ENCODE results near the gene AMBP.

Gene AMBP

DNA sequence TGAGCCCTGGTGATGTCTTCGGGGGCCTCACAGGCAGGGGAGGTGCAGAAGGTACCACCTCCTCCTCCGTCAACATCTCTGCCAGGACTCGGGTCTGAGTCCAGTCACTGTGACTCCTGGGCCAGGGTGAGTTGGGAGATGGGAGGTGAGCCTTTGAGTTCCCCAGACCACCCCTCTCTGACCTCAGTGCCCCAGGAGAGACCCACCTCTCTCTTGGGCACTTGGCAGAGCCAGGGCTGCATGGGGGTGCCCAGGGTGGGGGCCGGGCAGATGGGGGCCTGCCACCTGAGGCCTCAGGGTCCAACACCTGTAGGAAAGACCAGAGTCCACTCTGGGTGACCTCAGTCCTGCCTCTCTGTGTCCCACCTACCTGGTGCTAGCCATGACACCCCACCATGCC is 14.2 kb upstream of the AMBP start:
- no peak overlapping the region for H2AFZ ChIP-seq (ENCODE audit: low read length)
- no peaks in the 10 kb centered on the region for H3K9me3 ChIP-seq (ENCODE audit: insufficient read depth, low read depth, low read length)
- no peaks in the 10 kb centered on the region for H4K20me1 ChIP-seq (ENCODE audit: insufficient read depth, low read length, poor library complexity, severe bottlenecking)
- no peaks in the 10 kb centered on the region for H3F3A ChIP-seq (ENCODE audit: low read depth)
- H3K79me2 ChIP-seq (ENCODE audit: insufficient read depth, low read length), result no peaks in the 10 kb centered on the region
- H3K36me3 ChIP-seq (ENCODE audit: insufficient read depth, low read length), result no peaks in the 10 kb centered on the region
- no peaks in the 10 kb centered on the region for H3K27me3 ChIP-seq (ENCODE audit: insufficient read depth, low read length, poor library complexity, severe bottlenecking)
- no peak overlapping the region for H3K9ac ChIP-seq (ENCODE audit: low read depth, low read length, poor library complexity, severe bottlenecking)
- no peak overlapping the region for H3K4me2 ChIP-seq (ENCODE audit: low read depth, low read length, poor library complexity, severe bottlenecking)
- no peaks in the 10 kb centered on the region for H3K4me1 ChIP-seq (ENCODE audit: insufficient read depth, low read length, poor library complexity, severe bottlenecking)
- no peaks in the 10 kb centered on the region for H3K9me2 ChIP-seq (replicated peaks; ENCODE audit: low read depth, low read length)
- no peak for TF ChIP-seq EZH2phosphoT487 (IDR thresholded peaks at IDR 0.05; ENCODE audit: borderline replicate concordance)
- TF ChIP-seq, protein P1, sequence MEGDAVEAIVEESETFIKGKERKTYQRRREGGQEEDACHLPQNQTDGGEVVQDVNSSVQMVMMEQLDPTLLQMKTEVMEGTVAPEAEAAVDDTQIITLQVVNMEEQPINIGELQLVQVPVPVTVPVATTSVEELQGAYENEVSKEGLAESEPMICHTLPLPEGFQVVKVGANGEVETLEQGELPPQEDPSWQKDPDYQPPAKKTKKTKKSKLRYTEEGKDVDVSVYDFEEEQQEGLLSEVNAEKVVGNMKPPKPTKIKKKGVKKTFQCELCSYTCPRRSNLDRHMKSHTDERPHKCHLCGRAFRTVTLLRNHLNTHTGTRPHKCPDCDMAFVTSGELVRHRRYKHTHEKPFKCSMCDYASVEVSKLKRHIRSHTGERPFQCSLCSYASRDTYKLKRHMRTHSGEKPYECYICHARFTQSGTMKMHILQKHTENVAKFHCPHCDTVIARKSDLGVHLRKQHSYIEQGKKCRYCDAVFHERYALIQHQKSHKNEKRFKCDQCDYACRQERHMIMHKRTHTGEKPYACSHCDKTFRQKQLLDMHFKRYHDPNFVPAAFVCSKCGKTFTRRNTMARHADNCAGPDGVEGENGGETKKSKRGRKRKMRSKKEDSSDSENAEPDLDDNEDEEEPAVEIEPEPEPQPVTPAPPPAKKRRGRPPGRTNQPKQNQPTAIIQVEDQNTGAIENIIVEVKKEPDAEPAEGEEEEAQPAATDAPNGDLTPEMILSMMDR (conservative IDR thresholded peaks at IDR 0.05; ENCODE audit: low read length), result no peak
- H3K4me3 ChIP-seq (ENCODE audit: low read length, poor library complexity, severe bottlenecking), result no peak overlapping the region

DNA sequence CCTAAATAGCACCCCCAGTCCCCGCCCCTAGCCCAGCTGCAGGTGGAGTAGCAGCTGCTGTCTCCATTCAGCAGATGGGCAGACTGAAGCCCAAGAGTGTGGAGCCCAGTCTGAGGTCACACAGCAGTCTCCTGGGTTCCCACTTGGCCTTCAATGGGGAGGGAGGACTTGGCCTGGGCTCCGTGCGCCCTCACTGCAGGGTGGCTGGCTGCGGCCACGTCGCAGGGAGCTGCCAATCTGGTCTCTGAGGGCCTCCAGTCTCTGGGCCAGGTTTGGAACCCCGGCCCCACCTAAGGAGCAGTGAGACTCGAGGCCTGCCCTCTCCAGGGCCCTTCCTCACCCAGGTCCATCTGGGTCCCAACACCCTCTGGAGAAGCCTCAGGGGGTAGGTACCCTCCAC is 13.6 kb upstream of the AMBP start:
- Histone ChIP-seq H4K20me1 (ENCODE audit: insufficient read depth, low read length, poor library complexity, severe bottlenecking) (no peaks in the 10 kb centered on the region), H3K27me3 (ENCODE audit: insufficient read depth, low read length, poor library complexity, severe bottlenecking) (no peaks in the 10 kb centered on the region), H3K9ac (ENCODE audit: low read depth, low read length, poor library complexity, severe bottlenecking) (no peak overlapping the region), H3K4me1 (ENCODE audit: insufficient read depth, low read length, poor library complexity, severe bottlenecking) (no peaks in the 10 kb centered on the region), H3K9me3 (ENCODE audit: insufficient read depth, low read depth, low read length) (no peaks in the 10 kb centered on the region), H2AFZ (ENCODE audit: low read length) (no peak overlapping the region), H3K36me3 (ENCODE audit: insufficient read depth, low read length) (no peaks in the 10 kb centered on the region), H3K4me2 (ENCODE audit: low read depth, low read length, poor library complexity, severe bottlenecking) (no peak overlapping the region), H3K79me2 (ENCODE audit: insufficient read depth, low read length) (no peaks in the 10 kb centered on the region), H3K4me3 (ENCODE audit: low read length, poor library complexity, severe bottlenecking) (no peak overlapping the region), H3F3A (ENCODE audit: low read depth) (no peaks in the 10 kb centered on the region), H3K9me2 (replicated peaks; ENCODE audit: low read depth, low read length) (no peaks in the 10 kb centered on the region)
- TF ChIP-seq EZH2phosphoT487 (IDR thresholded peaks at IDR 0.05; ENCODE audit: borderline replicate concordance), result no peak
- TF ChIP-seq, protein P1 (conservative IDR thresholded peaks at IDR 0.05; ENCODE audit: low read length), result no peak

DNA sequence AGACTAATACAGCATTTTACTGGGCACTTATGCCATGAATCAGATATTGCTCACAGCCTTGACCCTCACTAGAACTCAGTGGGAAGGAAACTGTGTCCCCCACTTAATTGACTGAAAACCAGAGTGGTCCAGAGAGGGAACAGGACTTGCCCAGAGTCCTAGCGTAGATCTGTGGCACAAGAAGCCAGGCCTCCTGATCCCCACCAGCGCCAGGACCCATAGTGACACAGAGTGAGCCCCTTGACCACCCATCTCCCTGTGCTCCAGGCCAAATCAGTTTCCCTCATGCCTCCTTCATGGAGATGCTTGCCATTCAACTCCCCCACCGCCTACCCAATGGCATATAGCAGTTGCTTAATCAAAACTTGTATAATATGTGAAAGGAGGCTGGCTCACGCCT is 12.7 kb upstream of the AMBP start:
- no peaks in the 10 kb centered on the region for H3K4me1 ChIP-seq (ENCODE audit: insufficient read depth, low read length, poor library complexity, severe bottlenecking)
- H3F3A ChIP-seq (ENCODE audit: low read depth), result no peaks in the 10 kb centered on the region
- no peak overlapping the region for H2AFZ ChIP-seq (ENCODE audit: low read length)
- no peaks in the 10 kb centered on the region for H3K9me2 ChIP-seq (replicated peaks; ENCODE audit: low read depth, low read length)
- no peaks in the 10 kb centered on the region for H3K79me2 ChIP-seq (ENCODE audit: insufficient read depth, low read length)
- H3K4me2 ChIP-seq (ENCODE audit: low read depth, low read length, poor library complexity, severe bottlenecking), result no peak overlapping the region
- no peaks in the 10 kb centered on the region for H3K27me3 ChIP-seq (ENCODE audit: insufficient read depth, low read length, poor library complexity, severe bottlenecking)
- no peak for TF ChIP-seq EZH2phosphoT487 (IDR thresholded peaks at IDR 0.05; ENCODE audit: borderline replicate concordance)
- H3K9me3 ChIP-seq (ENCODE audit: insufficient read depth, low read depth, low read length), result no peaks in the 10 kb centered on the region
- H3K9ac ChIP-seq (ENCODE audit: low read depth, low read length, poor library complexity, severe bottlenecking), result no peak overlapping the region
- no peak overlapping the region for H3K4me3 ChIP-seq (ENCODE audit: low read length, poor library complexity, severe bottlenecking)
- no peaks in the 10 kb centered on the region for H4K20me1 ChIP-seq (ENCODE audit: insufficient read depth, low read length, poor library complexity, severe bottlenecking)
- H3K36me3 ChIP-seq (ENCODE audit: insufficient read depth, low read length), result no peaks in the 10 kb centered on the region

DNA sequence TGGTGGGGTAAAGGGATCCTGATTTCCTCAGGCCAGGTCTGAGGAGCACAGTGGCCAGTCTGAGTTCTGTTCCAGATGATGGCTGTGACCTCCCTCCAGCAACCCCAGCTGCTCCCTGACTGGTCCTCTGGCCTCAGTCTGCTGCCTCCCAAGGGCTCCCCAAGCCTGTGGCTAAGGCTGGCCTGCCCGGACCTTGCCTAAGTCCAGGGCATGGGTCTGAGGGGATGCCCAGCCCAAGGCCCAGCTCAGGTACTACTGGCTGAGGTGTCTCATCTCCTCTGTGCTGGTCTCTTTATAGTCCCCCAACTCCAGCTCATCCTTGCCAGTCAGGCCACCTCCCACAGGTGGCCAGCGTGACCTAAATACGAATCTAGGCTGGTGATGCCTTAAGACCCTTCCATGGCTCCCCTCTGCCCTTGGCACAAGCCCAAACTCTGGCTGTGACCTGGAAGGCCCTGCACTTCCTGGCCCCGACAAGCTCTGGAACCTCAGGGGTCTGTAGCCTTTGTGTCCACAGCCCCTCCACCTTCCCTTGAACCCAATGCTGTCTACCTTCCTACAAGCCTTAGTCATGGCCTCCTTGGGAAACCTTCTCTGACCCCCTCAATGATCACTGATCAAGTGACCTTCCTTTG is 11.2 kb upstream of the AMBP start:
- Histone ChIP-seq H3F3A (ENCODE audit: low read depth) (no peaks in the 10 kb centered on the region), H3K9me3 (ENCODE audit: insufficient read depth, low read depth, low read length) (no peaks in the 10 kb centered on the region), H3K4me3 (ENCODE audit: low read length, poor library complexity, severe bottlenecking) (no peak overlapping the region), H3K9me2 (replicated peaks; ENCODE audit: low read depth, low read length) (no peaks in the 10 kb centered on the region), H3K4me2 (ENCODE audit: low read depth, low read length, poor library complexity, severe bottlenecking) (no peak overlapping the region), H3K79me2 (ENCODE audit: insufficient read depth, low read length) (no peaks in the 10 kb centered on the region), H3K27me3 (ENCODE audit: insufficient read depth, low read length, poor library complexity, severe bottlenecking) (no peaks in the 10 kb centered on the region), H3K4me1 (ENCODE audit: insufficient read depth, low read length, poor library complexity, severe bottlenecking) (no peaks in the 10 kb centered on the region), H2AFZ (ENCODE audit: low read length) (no peak overlapping the region), H3K36me3 (ENCODE audit: insufficient read depth, low read length) (no peaks in the 10 kb centered on the region), H3K9ac (ENCODE audit: low read depth, low read length, poor library complexity, severe bottlenecking) (no peak overlapping the region), H4K20me1 (ENCODE audit: insufficient read depth, low read length, poor library complexity, severe bottlenecking) (no peaks in the 10 kb centered on the region)
- no peak for TF ChIP-seq EZH2phosphoT487 (IDR thresholded peaks at IDR 0.05; ENCODE audit: borderline replicate concordance)
- TF ChIP-seq, protein P1 (conservative IDR thresholded peaks at IDR 0.05; ENCODE audit: low read length), result no peak
